NCI-H146 treated with DMSO at 0.1 percent for 48 hours (cell line): ENCODE data around the gene NMUR1.
"Not testable (repeated sequence)": the region's sequence is repeated elsewhere in the genome, so short reads cannot be mapped to it uniquely, and the experiment has no call there.

ENCODE experiments used
- DNase-seq: peaks from one replicate; lab custom pipeline; 2025; ENCODE audit not compliant: unreplicated experiment; lab: John Stamatoyannopoulos, UW

The NMUR1 gene

DNA sequence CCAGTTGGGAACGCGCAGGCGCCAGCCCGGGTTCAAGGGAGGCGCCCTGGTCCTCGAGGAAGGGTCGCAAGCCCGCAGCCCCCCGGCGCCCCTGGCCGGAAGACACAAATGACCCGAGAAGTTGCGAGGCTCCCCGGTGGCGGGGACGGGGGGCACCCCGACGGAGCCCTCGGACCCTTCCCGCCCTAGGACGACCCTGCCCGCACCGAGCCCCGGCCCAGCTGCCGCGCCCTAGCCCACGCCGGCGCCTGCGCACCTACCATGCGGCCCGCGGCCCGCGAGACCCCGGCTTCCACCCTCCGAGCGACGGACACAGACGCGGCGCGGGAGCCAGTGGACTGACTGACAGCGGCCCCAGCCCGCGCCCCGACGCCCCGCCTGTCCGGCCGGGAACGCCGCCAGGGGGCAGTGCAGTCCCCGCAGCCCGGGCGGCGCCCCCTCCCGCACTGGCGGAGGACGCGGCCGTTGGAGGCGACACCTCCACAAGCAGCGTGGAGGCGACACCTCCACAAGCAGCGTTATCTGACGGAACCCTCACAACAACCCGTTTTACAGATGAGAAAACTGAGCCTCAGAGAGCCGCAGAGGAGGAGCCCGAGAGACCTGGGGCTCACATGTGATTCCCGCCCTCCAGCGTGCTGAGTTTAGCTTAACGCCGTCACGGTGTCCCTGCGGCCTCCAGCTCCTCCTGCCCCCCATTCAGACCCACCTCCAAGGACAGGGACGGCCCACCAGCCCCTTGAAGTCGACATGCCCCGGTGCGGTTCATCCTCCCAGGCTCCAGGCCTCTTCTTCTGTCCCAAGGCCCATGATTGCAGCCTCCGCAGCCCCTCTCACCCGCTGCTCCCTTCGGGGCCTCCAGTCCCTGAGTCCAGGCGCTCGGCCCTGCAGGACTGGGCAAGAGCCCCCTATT, at the start of gene NMUR1:
Gene NMUR1, minus strand, starts transcription at position 347 of the 913 bp plus-strand sequence. Its CDS starts 84 bp downstream, at position 263.
- DNase-seq, result no peak

GRCh38 chr2:231579560-231579959, 49.3 kb upstream of the NMUR1 start:
- no peak for DNase-seq

DNA sequence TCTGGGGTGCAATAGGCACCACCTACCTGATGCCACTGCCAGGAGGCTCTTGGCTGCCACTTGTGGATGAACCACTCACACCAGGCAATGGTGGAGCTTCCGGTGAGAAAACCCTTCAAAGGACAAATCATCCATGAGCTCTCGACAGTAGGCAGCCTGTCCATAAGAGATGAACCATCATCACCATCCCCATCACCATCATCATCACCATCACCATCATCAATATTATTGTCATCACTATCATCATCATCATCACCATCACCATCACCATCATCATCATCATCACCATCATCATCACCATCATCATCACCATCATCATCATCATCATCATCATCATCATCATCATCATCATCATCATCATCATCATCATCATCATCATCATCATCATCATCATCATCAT, 48.4 kb upstream of the NMUR1 start:
- not testable (repeated sequence) for DNase-seq

DNA sequence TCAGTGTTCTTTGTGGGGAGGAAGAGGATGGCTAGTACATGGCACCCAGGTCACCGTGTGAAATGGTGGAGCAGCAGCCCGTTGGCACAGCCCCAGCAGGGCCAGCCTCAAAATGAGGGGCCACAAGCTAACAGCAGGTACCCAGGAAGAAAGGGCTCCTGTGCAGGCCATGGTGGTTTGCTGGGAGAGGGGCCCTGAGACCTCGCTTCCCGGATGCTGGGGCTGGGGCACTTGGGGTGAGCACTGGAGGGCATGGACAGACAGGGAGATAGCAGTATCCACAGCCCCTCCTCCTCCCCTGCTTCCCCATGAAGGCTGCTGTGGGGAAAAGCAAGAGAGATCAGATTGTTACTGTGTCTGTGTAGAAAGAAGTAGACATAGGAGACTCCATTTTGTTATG, 46.2 kb upstream of the NMUR1 start:
- DNase-seq, result no peak

DNA sequence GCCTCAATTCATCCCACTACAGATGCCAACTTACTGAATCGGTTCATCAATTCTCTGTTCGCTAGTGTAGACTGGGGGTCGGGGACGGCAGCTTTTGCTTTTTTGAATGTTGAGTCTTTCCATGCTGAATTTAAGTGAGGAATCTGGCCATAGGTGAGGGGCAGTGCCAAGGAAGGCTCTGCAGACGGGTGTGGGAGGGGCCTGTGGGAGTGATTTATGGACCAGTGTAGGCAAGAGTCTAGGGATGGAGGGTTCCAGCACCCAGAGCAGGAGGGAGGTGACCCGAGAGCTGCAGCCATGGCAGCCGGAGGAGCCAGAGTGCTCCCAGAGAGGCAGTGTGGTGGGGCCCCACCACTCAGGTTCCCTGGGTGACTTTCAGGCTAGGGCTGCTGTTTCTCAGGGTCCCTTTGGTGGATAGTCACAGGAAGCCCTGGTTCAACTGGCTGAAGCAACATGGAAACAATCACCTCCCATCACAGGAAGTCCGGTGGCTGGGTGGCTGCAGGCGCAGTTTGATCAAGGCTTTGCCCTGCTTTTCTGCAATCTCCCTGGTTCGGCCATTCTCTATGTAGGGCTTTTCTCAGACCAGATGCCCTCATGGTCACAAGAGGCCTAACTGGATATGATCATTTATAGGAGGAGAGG, 45.5 kb upstream of the NMUR1 start:
- no peak for DNase-seq

DNA sequence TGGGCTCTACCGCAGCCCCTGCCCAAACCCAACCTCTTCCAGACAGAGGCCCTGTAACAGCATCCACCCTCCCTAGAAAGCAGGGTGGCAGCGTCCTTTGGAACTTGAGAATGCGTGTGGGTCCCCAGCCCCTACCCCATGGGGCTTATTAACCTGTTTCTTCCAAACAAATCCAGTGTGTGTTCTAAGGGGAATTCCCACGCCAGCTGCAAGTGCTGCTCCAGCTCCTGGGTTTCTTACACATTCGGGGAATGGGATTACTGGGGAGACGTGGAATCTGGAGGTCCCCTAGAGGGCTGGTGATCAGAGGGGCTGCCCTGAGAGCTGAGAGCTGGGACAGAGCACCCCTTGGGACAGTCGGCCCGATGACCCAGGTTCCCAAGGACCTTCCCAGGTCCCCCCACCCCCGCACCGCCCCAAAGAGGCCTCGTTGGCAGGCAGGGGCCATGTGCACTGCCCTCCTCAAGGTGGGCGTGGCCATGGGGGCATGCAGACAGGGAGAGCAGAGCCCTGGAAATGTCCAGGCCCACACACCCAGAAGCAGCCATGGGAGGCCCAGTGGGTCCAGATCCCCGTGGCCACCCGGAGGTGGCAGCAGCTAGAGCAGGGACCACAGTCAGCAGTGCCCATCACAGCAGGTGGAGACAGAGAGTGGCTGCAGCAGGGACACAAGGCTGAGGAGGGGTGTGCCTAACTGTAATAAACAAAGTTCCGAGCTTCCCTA, 43.6 kb upstream of the NMUR1 start:
- no peak for DNase-seq

DNA sequence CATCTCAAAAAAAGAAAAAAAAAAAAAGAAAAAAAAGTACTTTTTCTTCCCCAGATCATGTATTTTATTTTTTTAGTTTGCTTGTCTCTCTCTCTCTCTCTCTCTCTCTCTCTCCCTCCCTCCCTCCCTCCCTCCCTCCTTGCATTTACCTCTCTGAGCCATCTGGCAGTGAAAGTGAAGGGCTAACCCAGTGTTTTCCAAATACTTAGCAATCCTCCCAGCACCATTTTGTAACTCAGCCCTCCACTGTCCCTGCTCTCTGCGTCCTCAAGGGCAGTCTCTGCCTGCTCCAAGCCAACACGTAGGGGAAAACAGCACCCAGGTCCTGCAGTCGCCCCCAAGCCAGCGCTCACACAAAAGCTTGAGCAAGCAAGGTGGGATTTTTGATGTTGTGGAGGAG, 42.9 kb upstream of the NMUR1 start:
- DNase-seq, result no peak

DNA sequence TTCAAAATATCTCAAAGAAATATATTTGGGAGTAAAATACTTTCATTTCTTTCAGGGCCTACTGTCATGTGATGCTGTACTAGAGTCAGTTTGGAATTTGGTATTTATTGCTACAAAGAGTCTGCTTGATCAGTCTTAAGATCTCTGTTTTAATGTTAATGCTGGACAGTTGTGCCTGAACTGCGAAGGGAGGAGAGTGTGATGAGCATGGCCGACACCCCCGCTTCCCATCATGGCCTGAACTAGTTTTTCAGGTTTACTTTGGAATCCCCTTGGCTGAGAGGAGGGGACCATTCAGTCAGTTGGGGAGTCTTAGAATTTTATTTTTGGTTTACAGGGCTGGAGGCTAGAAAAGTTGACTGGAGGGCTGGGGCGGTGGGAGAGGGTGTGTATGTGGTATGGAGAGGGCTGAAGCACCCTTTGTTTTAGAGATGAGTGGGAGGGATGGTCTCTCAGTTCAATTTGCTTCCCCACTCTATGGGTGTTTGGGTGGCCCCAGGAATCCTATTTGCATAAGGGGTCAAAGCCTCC, 41.5 kb upstream of the NMUR1 start:
- no peak for DNase-seq

GRCh38 chr2:231570915-231571314, 40.7 kb upstream of the NMUR1 start:
- DNase-seq, result not testable (repeated sequence)

GRCh38 chr2:231568785-231569435, 38.7 kb upstream of the NMUR1 start:
- DNase-seq, result peak; percentile 56

- no peak for DNase-seq
These were observed 38.0 kb upstream of the NMUR1 start for GRCh38 chr2:231568098-231568784.

DNA sequence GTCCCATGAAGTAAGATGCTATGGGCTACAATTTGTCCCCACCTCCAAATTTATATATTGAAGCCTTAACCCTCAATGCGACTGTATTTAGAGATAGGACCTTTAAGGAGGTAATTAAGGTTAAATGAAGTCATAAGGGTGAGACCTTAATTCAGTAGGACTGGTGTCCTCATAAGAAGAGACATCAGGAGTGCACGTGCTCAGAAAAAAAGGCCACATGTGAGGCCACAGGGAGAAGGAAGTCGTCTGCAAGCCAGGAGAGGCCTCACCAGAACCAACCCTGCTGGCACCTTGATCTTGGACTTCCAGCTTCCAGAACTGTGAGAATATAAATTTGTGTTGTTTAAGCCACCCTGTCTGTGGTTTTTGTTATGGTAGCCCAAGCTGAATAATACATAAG, 36.9 kb upstream of the NMUR1 start:
- no peak for DNase-seq

DNA sequence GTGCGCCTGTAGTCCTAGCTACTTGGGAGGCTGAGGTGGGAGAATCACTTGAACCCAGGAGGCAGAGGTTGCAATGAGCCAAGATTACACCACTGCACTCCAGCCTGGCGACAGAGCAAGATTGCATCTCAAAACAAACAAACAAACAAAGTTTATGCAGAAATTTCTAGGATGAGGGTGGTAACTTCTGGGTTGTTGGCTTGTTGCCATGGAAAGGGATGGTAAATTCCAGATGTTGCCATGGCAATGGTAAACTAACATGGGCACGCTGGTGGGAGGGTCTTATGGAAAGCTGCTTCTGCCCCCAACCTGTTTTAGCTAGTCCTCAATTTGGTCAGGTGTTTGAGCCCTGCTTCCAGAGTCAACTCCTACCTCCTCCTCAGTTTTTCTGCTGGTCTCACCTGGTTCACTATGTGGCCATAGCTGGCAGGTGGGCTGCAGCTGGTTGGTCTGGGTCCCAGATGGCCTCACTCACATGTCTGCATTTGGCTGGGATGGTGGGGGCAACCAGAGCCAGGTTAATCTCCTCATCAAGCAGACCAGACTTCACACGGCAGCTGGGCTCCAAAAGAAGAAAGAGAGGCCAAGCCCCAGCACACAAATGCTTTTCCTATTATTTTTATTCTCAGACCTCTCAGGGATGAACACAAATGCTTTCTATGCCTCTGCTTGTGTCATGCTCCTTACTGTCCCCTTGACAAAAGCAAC, 35.8 kb upstream of the NMUR1 start:
- DNase-seq, result no peak

DNA sequence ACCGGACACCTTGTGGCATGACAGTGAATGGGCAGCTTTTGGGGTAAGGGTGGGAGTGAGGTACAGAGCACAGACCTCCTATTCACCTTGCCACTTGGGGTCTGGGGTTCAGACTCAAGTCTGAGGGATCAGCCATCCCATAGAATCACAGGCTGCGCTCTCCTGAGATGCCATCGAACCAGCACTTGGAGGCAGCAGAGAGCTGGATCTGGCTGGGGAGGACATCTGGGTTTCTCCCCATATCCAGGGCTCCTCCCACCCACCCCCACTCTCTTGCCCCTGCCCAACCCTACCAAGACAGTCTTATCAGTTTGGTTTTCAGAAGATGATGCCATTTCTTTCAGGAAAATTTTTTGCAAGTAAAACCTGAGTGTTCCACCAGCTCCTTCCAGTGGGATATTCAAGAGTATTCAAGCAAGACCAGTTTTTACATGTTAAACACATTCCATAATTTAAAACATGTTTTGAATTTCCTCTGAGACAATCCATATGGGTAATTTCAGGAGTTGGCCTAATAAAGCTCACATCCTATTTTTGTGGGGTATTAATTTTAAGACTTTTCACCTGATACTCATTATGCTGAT, 33.2 kb upstream of the NMUR1 start:
- no peak for DNase-seq

GRCh38 chr2:231557571-231558217, 27.4 kb upstream of the NMUR1 start:
- DNase-seq, result peak; percentile 24

- DNase-seq, result no peak
These were observed 26.7 kb upstream of the NMUR1 start for GRCh38 chr2:231556981-231557380.

DNA sequence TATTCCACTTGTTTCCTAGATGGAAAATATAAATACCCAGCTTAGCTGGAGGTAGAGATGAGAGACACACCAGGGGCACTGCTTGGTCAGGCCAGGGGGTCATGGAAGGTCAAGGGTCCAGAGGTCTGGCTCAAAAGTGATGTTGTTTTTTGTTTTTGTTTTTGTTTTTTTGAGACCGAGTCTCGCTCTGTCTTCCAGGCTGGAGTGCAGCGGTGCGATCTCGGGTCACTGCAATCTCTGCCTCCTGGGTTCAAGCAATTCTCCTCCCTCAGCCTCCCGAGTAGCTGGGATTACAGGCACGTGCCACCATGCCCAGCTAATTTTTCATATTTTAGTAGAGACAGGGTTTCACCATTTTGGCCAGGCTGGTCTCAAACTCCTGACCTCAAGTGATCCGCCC, 26.3 kb upstream of the NMUR1 start:
- not testable (repeated sequence) for DNase-seq

- no peak for DNase-seq
These were observed 24.7 kb upstream of the NMUR1 start for GRCh38 chr2:231554748-231555545.
